Transverse colon (tissue), 4 donors: ENCODE results near the gene ATP1A2. TPM values are rescaled to one million over a fixed set of nuclear protein-coding genes. Genes with fewer than 3 reads are reported as not detected.
"Not testable (repeated sequence)": the region's sequence is repeated elsewhere in the genome, so short reads cannot be mapped to it uniquely, and the experiment has no call there.

ENCODE experiments used
- DNase-seq: peaks from one replicate; pipeline ENCODE4 v3.0.0-alpha.2; 2019
- H3K27ac ChIP-seq, 4 donors: fragments of 200-600 bp; sonication (generic); 2 replicates each; pipeline ENCODE4 v1.5.1; 2016 to 2018; ENCODE audit warnings: inconsistent platforms in 4 of 4
- H3K27me3 ChIP-seq: fragments of 200-600 bp; sonication (generic); 2 replicates; pipeline ENCODE4 v1.5.1; 2017; ENCODE audit warnings: inconsistent platforms
- H3K36me3 ChIP-seq, 4 donors: fragments of 200-600 bp; sonication (generic); 2 replicates each; pipeline ENCODE4 v1.5.1; 2017 to 2019; ENCODE audit warnings: inconsistent platforms in 4 of 4
- H3K4me1 ChIP-seq, 4 donors: fragments of 200-600 bp; sonication (generic); 2 replicates each; pipeline ENCODE4 v1.5.1; 2017 to 2020; ENCODE audit warnings: inconsistent platforms in 4 of 4
- H3K4me3 ChIP-seq, 4 donors: fragments of 200-600 bp; sonication (generic); 1 replicate in 1 of 4; 2 replicates in 3 of 4; pipeline versions ENCODE4 v1.5.1 to v1.6.1; 2017 to 2019; ENCODE audit warnings: inconsistent platforms in 4 of 4
- H3K9me3 ChIP-seq, 2 donors: fragments of 200-600 bp; sonication (generic); 2 replicates each; pipeline ENCODE4 v1.5.1; 2017 to 2019; ENCODE audit warnings: inconsistent platforms in 2 of 2
- EP300 ChIP-seq: sonication (generic); formaldehyde crosslinking; IDR thresholded peaks from one replicate; pipeline ENCODE4 v1.6.1; 2017; ENCODE audit warnings: antibody characterized with exemption, low read depth
- POLR2A ChIP-seq: fragments of 450-650 bp; IDR thresholded peaks from one replicate; pipeline ENCODE4 v1.6.1; 2016; ENCODE audit warnings: antibody characterized with exemption, mild to moderate bottlenecking, moderate library complexity
- POLR2AphosphoS5 ChIP-seq, 3 donors: sonication (generic); formaldehyde crosslinking; IDR thresholded peaks; one replicate each; pipeline ENCODE4 v1.6.1; 2016; ENCODE audit warnings: antibody characterized with exemption in 3 of 3
- WGBS, 2 donors: methylation state at CpG; one replicate each; pipeline ENCODE4 v1.1.5; 2018; ENCODE audit warnings: low coverage in 1 of 2; 5-methylcytosine and 5-hydroxymethylcytosine counted together
- in situ Hi-C, 4 donors: fragments of 200-750 bp; cut with MboI; loops; one replicate each; pipeline versions ENCODE4 v1.15.0 to v1.15.1; 2017; ENCODE audit warnings: low sequenced_read_pairs in 3 of 4, low pct_ligation_motif_present in 1 of 4, low pct_unique_long_range_greater_than_20kb in 1 of 4
- intact Hi-C: fragments of 100-400 bp; cut with DNase I; formaldehyde crosslinking; loops from one replicate; pipeline ENCODE4 v1.15.1; 2023; ENCODE audit warnings: low total_unique reads
- total RNA-seq, 4 donors: library from RNA; depleted of rRNA; stranded (reverse); fragments of >200 nt; gene quantifications; one replicate each; pipeline ENCODE4 v1.1.0, GENCODE V29; 2016
- TF ChIP-seq, protein P1 (sequence below), 5 experiments: fragments of 200-600 bp in 3 of 5; fragments of 450-650 bp in 2 of 5; sonication (generic) in 3 of 5; IDR thresholded peaks; 1 replicate in 2 of 5; 2 replicates in 3 of 5; pipeline ENCODE4 v1.5.1; 2016 to 2017; ENCODE audit warnings: antibody characterized with exemption in 5 of 5, inconsistent platforms in 3 of 5, mild to moderate bottlenecking in 2 of 5, moderate library complexity in 1 of 5

The ATP1A2 gene
- total RNA-seq, 4 donors from 2014 or later: 11.4 to 40.8 (median 23.1) TPM

DNA sequence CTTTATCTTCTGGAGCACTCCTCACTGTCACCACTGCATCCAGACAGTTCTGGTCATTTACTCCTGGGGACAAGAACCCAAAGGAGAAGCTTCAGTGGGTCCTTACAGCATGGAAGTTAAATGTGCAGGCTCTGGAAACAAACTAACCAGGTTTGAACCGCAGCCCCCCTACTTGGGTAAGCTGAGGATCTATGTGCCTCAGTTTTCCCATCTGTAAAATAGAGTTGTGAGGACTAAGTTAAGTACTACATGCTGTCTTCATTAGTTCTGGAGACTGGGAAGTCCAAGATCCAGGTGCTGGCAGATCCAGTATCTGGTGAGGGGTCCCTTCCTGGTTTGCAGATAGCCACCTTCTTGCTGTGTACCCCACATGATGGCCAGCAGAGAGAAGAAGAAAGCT lies 8.0 kb upstream of the ATP1A2 start:
- in situ Hi-C loops (no loop called here), intact Hi-C loops (loop anchor here (10.0 kb wide), 1 partner anchor 87 kb away; the partner anchor contains the start of gene CASQ1)
- no peak for TF ChIP-seq EP300
- no peak for TF ChIP-seq POLR2AphosphoS5 (IDR thresholded peaks at IDR 0.05)
- no peak for TF ChIP-seq POLR2A
- Histone ChIP-seq H3K4me3 (no peak overlapping the region), H3K27ac (no peak overlapping the region), H3K9me3 (no peaks in the 10 kb centered on the region), H3K27me3 (peaks cover 4% of the 10 kb centered on the region), H3K4me1 (peaks cover 0 to 16% (median 5%) of the 10 kb centered on the region in 4 donors), H3K36me3 (no peaks in the 10 kb centered on the region)
- WGBS, 2 donors: 94% methylated on average over 1 of the region's 1 CpG; no CpG with 5 or more reads in 1 of the 2 donors
- no peak for DNase-seq

DNA sequence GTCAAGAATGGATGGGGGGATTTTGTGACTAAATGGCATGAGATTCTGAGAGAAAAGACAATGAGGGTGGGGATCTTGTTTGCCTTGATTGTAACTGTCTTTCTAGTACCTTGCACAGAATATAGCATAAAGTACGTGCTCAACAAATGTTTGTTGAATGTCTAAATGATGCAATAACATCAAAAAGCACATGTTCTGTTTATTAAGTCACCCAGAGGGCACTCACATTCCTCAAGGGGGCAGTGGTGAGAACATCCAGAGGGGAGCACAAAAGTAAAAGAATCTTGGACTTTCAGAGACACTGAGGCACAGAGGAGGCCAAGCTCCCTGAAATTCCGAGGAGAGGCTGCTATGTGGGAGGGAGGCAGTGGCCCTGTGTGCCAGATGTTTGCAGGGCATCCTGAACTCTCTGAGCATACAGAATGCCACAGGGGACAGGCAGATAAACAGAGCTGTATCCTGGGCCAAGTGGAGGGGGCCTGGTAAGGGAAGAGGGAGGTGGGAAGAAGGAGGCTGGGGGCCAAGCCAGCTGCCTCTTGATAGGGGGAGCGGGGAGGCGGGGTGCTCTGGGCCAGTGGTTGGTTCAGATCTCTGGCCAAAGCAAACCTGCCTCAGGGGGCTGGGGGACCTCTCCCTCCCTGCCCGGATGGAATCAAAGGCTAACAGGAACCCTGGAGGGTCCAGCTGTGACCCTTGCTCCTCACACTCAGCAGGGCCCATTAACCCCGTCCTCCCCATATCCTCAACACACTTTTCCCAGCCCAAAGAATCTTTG lies 6.5 kb upstream of the ATP1A2 start:
- Histone ChIP-seq H3K27ac (no peak overlapping the region), H3K4me1 (peaks cover 0 to 8% (median 0%) of the 10 kb centered on the region in 4 donors), H3K9me3 (no peaks in the 10 kb centered on the region), H3K36me3 (no peaks in the 10 kb centered on the region), H3K27me3 (peaks cover 4% of the 10 kb centered on the region), H3K4me3 (no peak overlapping the region)
- in situ Hi-C loops: no loop called here
- 39 to 52% methylated on average over 6 of the region's 6 CpGs for whole genome bisulfite sequencing, 2 donors
- no peak for TF ChIP-seq POLR2A
- TF ChIP-seq, protein P1, sequence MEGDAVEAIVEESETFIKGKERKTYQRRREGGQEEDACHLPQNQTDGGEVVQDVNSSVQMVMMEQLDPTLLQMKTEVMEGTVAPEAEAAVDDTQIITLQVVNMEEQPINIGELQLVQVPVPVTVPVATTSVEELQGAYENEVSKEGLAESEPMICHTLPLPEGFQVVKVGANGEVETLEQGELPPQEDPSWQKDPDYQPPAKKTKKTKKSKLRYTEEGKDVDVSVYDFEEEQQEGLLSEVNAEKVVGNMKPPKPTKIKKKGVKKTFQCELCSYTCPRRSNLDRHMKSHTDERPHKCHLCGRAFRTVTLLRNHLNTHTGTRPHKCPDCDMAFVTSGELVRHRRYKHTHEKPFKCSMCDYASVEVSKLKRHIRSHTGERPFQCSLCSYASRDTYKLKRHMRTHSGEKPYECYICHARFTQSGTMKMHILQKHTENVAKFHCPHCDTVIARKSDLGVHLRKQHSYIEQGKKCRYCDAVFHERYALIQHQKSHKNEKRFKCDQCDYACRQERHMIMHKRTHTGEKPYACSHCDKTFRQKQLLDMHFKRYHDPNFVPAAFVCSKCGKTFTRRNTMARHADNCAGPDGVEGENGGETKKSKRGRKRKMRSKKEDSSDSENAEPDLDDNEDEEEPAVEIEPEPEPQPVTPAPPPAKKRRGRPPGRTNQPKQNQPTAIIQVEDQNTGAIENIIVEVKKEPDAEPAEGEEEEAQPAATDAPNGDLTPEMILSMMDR (IDR thresholded peaks at IDR 0.05): peak; percentile 20 to 38 (median 36)
- intact Hi-C loops: loop anchor here (10.0 kb wide), 1 partner anchor 86 kb away; the partner anchor contains the start of gene CASQ1
- DNase-seq: no peak

DNA sequence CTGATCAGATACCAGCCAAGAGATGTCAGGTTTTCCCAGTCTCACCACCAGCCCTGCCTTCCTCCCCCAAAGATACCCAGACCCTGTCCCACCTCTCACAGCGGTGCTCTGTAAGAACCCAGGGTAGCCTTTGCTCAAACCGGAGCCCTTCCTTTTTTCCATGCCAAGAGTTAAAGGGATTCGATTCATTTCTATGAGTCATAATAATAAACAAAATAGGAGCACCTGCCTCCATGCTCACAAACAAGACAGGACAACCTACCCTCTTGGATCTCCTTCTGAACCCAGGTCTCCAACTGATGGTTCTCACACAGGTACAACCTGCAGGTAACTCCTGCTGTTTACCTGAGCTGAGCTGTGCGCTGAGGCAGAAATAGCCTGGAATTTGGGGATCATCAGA lies 5.9 kb upstream of the ATP1A2 start:
- Histone ChIP-seq H3K27me3 (peaks cover 4% of the 10 kb centered on the region), H3K9me3 (no peaks in the 10 kb centered on the region), H3K4me3 (no peak overlapping the region), H3K4me1 (peaks cover 0 to 3% (median 0%) of the 10 kb centered on the region in 4 donors), H3K27ac (no peak overlapping the region), H3K36me3 (no peaks in the 10 kb centered on the region)
- no peak for DNase-seq
- TF ChIP-seq EP300 (no peak), POLR2A (no peak), POLR2AphosphoS5 (IDR thresholded peaks at IDR 0.05) (no peak)
- TF ChIP-seq, protein P1 (IDR thresholded peaks at IDR 0.05): no peak
- in situ Hi-C loops (no loop called here), intact Hi-C loops (loop anchor here (10.0 kb wide), 1 partner anchor 85 kb away; the partner anchor contains the start of gene CASQ1)
- WGBS, 2 donors: 50 to 60% methylated on average over 1 to 4 of the region's 4 CpGs

DNA sequence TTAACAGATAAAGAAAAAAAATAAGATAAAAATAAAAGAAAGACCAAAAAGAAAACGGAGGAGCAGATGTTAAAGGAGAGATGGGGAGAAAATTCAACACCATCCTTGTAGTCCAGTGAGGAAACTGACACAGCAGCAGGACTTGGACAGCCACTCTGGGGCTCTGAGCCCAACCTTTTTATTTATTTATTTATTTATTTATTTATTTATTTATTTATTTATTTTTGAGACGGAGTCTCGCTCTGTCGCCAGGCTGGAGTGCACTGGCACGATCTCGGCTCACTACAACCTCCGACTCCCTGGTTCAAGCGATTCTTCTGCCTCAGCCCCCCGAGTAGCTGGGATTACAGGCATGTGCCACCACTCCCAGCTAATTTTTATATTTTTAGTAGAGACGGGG lies 4.1 kb upstream of the ATP1A2 start:
- H3K9me3 ChIP-seq, H3K27me3 ChIP-seq, DNase-seq, intact Hi-C loops, H3K36me3 ChIP-seq, H3K4me3 ChIP-seq, H3K4me1 ChIP-seq, H3K27ac ChIP-seq, in situ Hi-C loops: not testable (repeated sequence)
- WGBS, 2 donors: 76 to 90% methylated on average over 4 to 10 of the region's 10 CpGs

DNA sequence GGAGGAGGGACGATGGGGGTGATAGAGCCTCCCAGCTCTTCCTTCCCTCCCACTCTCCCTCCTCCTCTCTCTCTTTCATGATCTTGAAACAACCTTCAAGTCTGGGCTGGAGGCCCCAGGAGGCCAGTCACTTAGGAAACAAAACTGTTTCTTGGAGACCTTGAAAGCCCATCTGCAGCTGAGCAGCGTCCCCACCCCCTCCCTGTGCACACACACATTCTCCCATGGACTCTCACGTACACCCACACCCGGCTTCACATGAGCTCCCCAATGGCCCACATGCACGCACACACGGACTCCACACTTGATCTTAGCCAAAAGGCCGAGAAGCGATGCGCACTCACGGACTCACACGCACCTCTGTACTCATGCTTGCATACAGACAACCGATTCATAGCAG lies 3.2 kb upstream of the ATP1A2 start:
- intact Hi-C loops: no loop called here
- H3K36me3 ChIP-seq: no peaks in the 10 kb centered on the region
- no peak overlapping the region for H3K4me3 ChIP-seq
- no peak overlapping the region for H3K27ac ChIP-seq
- no peak for DNase-seq
- in situ Hi-C loops: no loop called here
- peaks cover 0 to 3% (median 0%) of the 10 kb centered on the region in 4 donors for H3K4me1 ChIP-seq
- H3K9me3 ChIP-seq: no peaks in the 10 kb centered on the region
- H3K27me3 ChIP-seq: peaks cover 4% of the 10 kb centered on the region
- no peak for TF ChIP-seq POLR2A
- WGBS, 2 donors: 86% methylated on average over 12 of the region's 12 CpGs; no CpG with 5 or more reads in 1 of the 2 donors
